Cerebellar nuclear complex (tissue), 1 donor: Measurements from ENCODE around the gene MYO6.
"Not testable (repeated sequence)": the region's sequence is repeated elsewhere in the genome, so short reads cannot be mapped to it uniquely, and the experiment has no call there.

Experiments
- DNase-seq, 2 experiments: peaks; one replicate each; lab custom pipeline; 2025; lab: John Stamatoyannopoulos, UW

MYO6 gene

GRCh38 chr6:75893058-75893775 lies 144.2 kb downstream of the MYO6 start:
- DNase-seq, result peak in 1 of 2 experiments; percentile 33

DNA sequence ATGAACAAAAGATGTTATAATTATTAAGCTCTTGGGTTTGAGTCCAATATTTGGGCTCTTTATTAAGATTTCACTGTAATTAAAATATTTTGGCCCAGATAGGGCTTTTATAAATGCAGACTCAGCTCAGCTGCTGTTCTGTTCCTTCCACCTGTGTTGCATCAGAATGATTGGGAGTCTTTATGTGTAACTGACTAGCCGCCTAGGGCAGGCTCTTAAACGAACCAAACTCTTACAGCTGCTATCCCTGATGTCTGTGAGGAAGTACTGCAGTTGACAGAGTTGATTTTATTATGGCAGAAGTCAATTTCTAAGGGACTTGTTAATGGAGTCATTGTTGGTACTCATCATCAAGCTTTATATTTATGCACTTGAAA lies 144.7 kb downstream of the MYO6 start:
- DNase-seq, result no peak

DNA sequence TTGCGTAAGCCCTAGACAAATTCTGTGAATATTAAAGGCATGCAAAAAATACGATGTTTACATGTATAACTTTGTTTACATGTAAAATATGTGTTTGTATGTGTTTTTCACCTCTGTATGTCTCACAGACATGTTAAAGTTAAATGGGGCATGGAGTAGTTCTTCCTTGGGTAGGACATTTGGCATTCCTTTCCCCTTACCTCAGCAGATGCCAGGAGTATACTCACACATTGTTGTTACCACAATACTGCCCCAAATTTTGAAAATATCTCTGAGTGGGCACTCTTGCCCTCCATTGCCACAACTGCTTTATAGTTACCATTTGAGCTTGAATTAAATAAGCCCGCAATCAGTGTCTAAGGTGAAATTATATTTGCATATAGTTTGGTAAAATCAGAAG lies 147.5 kb downstream of the MYO6 start:
- DNase-seq, result no peak

GRCh38 chr6:75900216-75900615 lies 151.2 kb downstream of the MYO6 start:
- not testable (repeated sequence) for DNase-seq

DNA sequence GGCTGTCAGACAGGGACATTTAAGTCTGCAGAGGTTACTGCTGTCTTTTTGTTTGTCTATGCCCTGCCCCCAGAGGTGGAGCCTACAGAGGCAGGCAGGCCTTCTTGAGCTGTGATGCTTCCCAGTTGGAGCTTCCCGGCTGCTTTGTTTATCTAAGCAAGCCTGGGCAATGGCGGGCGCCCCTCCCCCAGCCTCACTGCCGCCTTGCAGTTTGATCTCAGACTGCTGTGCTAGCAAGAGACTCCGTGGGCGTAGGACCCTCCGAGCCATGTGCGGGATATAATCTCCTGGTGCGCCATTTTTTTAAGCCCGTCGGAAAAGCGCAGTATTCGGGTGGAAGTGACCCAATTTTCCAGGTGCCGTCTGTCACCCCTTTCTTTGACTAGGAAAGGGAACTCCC lies 156.1 kb downstream of the MYO6 start:
- not testable (repeated sequence) for DNase-seq

DNA sequence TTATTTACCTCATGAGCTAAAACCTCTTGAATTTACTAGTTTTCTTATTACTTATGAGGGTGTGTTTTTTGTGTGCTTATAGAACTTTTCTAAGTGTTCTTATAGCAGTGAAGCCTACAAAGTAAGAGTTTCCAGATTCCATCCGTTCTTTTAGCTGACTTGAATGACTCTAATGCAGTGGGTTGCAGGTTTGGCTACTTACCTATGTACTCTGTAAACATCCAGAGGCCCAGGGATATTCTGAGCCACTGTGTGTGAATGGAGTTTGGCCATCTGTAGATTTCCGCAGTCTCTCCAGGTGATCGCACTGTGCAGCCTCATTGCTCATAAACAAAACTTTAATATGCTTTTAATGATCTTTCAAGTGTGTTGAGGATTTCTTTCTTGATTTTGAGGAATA lies 157.8 kb downstream of the MYO6 start:
- DNase-seq, result no peak

- no peak for DNase-seq
Measured at GRCh38 chr6:75907444-75907843, 158.4 kb downstream of the MYO6 start.

- no peak for DNase-seq
Measured at GRCh38 chr6:75913040-75913439, 164.0 kb downstream of the MYO6 start.

- DNase-seq, result no peak
Measured at GRCh38 chr6:75922226-75922625, 173.2 kb downstream of the MYO6 start.

DNA sequence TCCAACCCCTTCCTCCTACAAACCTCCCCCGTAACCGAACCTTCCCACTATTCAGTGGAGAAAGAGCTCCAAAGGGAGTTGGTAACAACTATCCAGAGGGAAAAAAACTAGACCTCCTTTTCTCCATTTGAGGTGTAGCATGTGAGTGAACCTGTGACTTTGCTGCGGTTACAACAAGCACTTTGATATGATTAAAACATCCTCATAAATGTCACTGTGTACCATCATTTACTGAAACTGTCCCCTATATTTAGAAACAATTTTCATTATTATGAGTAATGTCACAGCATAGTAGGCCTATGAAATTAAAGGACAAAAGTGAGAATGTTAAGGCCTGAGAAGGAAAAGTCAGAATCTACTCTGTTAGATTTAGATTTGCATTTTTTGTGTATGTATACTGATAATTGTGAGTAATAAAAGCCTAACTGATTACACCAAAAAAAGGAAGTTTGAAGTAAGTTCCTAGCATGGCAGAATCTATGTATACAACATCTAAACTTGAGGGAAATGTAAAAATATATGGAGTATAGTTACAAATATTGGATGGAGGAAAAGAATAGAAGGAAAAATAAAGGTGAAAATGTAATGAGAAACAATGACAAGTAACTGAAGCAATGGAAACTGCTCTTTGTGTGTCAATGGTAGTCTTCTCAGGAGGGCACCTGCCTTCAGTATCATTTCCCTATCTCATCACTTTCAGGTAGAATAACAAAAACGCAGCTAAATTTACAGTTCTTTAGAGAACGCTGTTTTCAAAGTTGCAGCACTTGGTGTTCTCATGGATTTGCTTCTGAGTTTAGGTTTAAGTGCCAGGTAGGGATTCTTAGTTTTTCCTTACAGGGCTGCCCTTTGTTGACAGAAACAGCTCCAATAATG lies 177.5 kb downstream of the MYO6 start:
- no peak for DNase-seq

DNA sequence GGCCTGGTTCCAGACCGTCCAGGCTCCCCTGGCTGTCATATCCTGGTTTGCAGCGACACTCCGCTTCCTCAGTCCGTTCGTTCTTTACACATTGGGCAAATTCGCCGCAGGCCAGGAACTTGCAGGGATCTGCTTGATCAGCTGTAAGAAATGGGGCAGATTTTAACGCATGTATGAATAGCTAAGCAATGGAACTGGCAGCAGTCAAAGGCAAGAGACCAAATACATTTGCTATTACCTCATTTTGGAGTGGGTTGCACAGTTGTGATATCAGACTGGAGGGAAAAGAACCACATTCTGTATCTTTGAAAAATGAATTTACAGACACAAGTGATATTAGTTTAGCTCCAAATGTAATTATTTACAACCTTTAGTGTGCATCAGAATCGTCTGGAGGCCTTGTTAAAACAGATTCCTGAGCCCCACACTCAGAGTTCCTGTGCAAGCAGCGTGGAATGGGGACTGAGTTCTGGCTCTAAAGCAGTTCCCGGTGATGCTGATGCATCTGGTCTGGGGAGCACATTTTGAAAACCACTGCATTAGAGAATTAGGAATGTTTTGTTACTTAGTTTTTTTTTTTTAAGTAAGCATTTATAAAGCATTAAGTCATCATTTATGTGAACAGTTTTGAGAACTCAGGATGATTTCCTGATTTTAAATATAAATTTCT lies 182.1 kb downstream of the MYO6 start:
- no peak for DNase-seq

DNA sequence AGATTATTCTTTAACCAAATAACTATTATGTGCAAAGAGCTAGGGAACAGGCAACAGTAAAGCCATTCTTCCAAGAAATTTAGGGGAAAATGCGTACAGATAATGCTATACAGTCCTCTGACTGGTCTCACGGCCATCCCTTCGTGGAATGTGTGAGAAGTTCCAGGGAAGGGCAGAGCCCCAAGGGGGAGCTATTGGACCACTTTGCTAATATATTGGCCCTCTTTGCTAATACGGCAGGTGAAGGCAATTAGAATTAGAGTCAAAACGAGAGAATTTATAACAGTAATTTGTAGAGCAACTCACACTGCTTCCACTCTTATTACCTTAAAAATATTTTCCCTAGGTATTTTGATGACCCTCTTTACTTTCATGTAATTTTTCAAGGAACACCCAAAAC lies 183.0 kb downstream of the MYO6 start:
- no peak for DNase-seq

DNA sequence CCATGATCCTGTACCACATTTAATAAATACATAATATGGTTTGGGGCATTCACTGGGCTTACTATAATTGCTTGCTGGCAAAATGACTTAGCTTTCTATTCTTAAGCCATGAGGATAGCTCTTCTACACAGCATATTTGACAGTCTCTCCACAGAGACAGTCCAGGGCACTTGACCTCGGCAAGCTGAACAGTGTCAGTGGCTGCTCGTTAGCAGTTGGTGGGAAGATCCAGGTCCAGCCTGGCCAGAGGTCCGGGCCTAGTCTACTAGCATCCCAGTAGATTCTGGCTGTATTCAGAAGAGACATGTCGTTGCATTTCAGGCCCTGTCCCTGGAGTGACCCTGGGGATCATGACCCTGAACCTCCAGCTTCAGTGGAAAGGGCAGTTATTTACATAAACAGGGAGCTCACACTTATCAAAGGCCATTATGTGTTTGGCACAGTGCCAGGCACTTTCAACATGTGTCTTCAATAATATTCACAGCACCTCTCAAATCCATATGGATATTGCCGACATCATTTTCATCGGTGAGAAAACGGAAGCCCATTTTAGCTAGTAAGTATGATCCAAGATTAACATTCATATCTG lies 184.4 kb downstream of the MYO6 start:
- DNase-seq, result no peak

DNA sequence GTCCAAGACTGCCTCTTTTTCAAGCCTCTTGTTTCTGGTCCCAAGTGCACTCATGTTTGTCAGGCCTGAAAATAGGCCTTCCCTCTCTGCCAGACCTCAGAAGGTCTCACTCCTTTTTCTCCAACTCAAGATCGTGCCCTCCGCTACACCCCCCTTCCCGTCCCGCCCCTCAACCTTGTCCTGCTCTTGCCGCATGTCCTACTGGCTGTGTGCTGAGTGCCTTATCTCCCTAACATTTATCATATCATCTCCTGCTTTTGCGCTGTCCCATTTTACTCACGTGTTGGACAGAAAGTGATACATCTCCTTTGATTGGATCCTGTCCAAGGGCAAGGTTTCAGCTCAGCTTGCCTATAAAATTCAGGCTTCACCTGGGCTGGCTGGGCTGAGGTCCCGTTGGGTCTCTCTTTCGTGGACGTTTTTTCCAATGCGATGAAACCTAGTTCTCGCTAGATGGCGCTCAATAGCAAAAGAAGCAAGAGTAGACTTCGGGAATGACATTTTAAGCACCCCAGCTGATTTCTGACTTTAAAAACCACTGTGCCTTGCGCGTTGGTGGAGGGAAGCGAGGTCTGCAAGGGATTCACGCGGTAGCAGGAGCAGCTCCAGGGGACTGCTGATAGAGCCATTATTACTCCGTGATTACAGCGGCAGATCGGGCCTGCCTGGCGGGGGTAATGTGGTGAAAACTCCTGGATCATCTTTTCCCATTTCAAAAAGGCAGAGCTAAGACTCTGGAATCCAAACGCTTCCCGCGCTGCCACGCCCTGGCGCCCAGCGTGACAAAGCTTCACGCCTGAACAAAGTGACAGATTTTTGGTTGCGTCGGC lies 185.8 kb downstream of the MYO6 start:
- DNase-seq, result no peak

- DNase-seq, result no peak
Measured at GRCh38 chr6:75935473-75935793, 186.4 kb downstream of the MYO6 start.

DNA sequence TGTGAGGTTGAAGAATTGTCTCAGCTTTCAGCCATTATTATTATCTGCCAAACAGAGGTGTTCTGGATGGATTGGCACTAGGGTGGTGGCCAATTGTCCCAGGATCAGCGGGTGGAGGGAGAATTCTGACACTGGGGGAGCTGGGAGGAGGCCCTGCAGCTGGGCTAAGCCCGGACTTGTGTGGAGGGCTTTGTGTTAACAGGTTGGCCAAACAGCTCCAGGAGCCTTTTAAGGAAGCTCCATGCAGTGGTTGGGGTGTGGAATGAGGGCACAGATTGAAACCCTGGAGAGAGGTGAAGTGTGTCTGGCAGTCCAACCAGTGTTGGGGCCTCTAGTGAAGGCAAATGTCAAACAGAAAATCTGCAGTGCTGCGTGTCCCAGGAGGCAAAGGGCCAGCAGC lies 187.6 kb downstream of the MYO6 start:
- DNase-seq, result no peak

DNA sequence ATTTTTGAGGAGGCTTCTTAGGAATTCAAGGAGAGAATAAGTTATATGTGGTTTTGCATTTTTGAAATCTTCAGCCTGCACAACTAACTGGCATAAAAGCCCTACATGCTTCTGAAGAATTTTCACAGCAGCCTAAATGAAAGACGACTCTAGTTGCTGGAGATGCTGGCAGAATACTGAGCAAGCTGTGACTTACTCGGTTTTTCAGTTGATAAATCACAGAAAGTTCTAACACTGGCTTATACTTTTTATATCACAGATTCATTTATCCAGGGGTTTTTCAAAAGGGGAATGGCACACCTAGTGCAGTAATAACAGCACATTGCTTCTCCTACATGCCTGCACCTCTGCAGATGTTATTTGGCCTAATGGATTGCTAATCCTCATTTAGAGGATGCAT lies 188.8 kb downstream of the MYO6 start:
- no peak for DNase-seq

GRCh38 chr6:75940564-75940963 lies 191.5 kb downstream of the MYO6 start:
- no peak for DNase-seq

DNA sequence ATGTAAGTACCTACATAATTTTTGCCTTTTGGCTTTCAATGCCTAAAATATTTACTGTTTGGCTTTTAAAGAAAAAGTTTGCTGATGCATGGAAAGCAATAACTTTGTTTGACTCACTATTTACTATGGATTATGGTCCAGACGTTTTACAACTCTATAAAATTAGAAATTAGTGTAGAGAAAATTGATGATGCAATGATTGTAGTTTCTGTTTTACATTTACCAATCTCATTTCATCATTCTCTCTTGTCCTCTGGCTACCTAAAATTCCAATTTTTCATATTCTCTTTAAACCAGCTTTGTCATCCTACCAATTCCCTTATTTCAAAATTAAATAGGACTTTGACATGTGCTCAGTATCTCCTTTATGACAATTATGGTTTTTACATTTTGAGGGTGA lies 192.5 kb downstream of the MYO6 start:
- no peak for DNase-seq

DNA sequence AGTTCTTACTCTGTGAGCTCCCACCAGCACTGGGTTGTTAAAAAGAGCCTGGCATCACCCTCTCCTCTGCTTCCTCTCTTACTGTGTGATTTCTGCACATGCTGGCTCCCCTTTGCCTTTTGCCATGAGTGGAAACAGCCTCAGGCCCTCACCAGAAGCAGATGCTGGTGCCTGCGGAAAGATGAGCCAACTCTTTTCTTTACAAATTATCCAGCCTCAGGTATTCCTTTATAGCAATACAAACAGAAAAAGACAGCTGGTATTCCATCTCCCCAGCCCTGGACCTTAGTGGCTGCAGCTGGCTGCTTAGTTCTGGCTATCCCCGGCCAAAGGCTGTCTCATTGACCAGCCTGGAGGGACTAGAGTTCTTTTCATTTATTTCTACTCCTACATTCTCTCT lies 194.3 kb downstream of the MYO6 start:
- DNase-seq, result no peak

DNA sequence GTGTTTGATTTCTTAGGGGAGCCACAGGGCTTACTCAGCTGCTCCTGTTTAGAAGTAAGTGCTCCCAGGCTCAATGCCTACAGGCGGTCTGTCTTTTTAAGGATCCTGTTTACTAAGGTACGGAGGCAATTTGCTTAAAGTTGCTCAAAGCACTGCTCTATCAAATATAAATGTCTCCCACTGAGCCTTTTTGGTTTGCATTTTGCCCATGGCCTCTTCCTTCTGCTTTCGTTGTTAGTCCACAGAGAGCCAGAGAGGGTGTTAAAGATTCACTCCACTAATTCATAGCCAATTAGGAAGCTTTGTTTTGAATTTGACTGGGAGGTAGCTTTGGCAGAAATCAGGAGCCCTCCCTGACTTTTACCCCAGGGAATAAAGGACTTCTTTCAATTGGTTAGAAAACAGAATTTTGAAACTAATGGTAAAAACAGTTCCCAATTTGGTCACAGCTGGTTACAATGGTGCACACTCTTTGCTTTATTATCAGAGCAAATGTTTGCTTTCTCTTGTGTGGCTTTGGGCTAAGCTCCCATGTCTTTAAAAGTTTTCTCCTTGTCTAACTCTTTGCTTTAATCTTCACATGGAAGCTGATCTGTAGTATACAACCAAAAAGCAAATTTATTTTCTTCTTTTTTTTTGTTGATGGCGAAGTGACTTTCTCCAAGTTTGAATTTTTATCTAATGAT lies 197.2 kb downstream of the MYO6 start:
- DNase-seq, result no peak
